ENCODE measurements around the gene TUBA4B.

DNA sequence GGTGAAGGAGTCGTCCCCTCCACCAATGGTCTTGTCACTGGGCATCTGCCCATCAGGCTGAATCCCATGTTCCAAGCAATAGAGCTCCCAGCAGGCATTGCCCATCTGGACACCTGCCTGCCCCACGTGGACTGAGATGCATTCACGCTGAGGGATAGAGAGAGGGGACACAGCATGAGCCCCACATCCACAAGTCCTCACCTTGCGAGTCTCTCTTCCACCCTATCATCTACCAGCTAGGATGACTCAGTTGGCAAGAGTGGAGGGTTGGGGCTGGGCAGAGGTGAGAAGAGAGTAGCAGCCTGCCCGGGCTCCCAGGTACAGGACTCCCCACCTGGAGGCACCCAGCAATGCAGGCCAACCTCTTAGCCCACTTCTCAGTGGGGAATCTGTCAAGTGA lies 959 bp upstream of the TUBA4B start:
- TF ChIP-seq, protein P1, sequence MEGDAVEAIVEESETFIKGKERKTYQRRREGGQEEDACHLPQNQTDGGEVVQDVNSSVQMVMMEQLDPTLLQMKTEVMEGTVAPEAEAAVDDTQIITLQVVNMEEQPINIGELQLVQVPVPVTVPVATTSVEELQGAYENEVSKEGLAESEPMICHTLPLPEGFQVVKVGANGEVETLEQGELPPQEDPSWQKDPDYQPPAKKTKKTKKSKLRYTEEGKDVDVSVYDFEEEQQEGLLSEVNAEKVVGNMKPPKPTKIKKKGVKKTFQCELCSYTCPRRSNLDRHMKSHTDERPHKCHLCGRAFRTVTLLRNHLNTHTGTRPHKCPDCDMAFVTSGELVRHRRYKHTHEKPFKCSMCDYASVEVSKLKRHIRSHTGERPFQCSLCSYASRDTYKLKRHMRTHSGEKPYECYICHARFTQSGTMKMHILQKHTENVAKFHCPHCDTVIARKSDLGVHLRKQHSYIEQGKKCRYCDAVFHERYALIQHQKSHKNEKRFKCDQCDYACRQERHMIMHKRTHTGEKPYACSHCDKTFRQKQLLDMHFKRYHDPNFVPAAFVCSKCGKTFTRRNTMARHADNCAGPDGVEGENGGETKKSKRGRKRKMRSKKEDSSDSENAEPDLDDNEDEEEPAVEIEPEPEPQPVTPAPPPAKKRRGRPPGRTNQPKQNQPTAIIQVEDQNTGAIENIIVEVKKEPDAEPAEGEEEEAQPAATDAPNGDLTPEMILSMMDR (IDR thresholded peaks at IDR 0.05), result no peak
- no peak for TF ChIP-seq POLR2A (IDR thresholded peaks at IDR 0.05)
